ENCODE results near the gene TMPRSS12.

DNA sequence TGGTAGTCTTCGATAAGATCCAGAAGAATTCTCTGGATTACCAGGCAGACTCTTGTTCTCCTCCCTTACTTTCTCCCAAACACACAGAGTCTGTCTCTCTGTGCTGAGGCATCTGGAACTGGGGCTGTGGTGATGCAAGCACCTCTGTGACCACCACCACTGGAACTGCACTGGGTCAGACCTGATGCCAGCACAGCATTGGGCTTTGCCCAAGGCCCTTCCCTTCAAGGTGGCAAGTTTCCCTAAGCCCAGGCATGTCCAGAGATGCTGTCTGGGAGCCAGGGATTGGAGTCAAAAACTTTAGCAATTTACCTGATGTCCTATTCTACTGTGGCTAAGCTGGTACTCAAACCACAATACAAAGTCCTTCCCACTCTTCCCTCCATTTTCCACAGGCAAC is 14.6 kb upstream of the TMPRSS12 start:
- TF ChIP-seq, protein P1, sequence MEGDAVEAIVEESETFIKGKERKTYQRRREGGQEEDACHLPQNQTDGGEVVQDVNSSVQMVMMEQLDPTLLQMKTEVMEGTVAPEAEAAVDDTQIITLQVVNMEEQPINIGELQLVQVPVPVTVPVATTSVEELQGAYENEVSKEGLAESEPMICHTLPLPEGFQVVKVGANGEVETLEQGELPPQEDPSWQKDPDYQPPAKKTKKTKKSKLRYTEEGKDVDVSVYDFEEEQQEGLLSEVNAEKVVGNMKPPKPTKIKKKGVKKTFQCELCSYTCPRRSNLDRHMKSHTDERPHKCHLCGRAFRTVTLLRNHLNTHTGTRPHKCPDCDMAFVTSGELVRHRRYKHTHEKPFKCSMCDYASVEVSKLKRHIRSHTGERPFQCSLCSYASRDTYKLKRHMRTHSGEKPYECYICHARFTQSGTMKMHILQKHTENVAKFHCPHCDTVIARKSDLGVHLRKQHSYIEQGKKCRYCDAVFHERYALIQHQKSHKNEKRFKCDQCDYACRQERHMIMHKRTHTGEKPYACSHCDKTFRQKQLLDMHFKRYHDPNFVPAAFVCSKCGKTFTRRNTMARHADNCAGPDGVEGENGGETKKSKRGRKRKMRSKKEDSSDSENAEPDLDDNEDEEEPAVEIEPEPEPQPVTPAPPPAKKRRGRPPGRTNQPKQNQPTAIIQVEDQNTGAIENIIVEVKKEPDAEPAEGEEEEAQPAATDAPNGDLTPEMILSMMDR (conservative IDR thresholded peaks at IDR 0.05; ENCODE audit: low read length) = no peak
- no peak for TF ChIP-seq EZH2phosphoT487 (IDR thresholded peaks at IDR 0.05; ENCODE audit: borderline replicate concordance, low read depth, low read length)

All from OCI-LY7 (cell line).